HepG2 (cell line): ENCODE data around the gene SS18L1. TPM values are rescaled to one million over a fixed set of nuclear protein-coding genes. Genes with fewer than 3 reads are reported as not detected.

Experiments used
- CREB1 ChIP-seq, 2 experiments: fragments of 450-650 bp in 1 of 2; IDR thresholded peaks; 2 replicates each; pipeline ENCODE4 v1.6.1; 2016 to 2017; ENCODE audit warnings: control low read depth in 1 of 2, mild to moderate bottlenecking in 1 of 2, missing compliant biosample characterization in 1 of 2, missing genetic modification characterization in 1 of 2
- DZIP1 ChIP-seq: sonication (generic); formaldehyde crosslinking; IDR thresholded peaks from 2 replicates; pipeline ENCODE4 v1.5.0; 2020; ENCODE audit warnings: mild to moderate bottlenecking, missing genetic modification reagents
- EEA1 ChIP-seq: sonication (generic); formaldehyde crosslinking; IDR thresholded peaks from 2 replicates; pipeline ENCODE4 v1.5.1; 2020; ENCODE audit warnings: mild to moderate bottlenecking, missing genetic modification reagents, borderline replicate concordance
- PHF5A ChIP-seq: IDR thresholded peaks from one replicate; pipeline ENCODE4 v1.6.1; 2018; ENCODE audit warnings: low read depth, missing genetic modification reagents; ENCODE audit not compliant: unreplicated experiment
- POLR2AphosphoS5 ChIP-seq: IDR thresholded peaks from 2 replicates; pipeline ENCODE4 v1.6.1; 2012; ENCODE audit warnings: low read depth, low read length
- SKIL ChIP-seq: sonication (generic); formaldehyde crosslinking; IDR thresholded peaks from 2 replicates; pipeline ENCODE4 v1.8.0; 2022; ENCODE audit warnings: missing genetic modification reagents, mild to moderate bottlenecking, moderate library complexity, borderline replicate concordance
- SNAPC5 ChIP-seq: sonication (generic); formaldehyde crosslinking; IDR thresholded peaks from 2 replicates; pipeline ENCODE4 v1.8.1; 2023; ENCODE audit warnings: mild to moderate bottlenecking, missing genetic modification reagents, borderline replicate concordance
- TAF15 ChIP-seq: fragments of 200-400 bp; formaldehyde crosslinking; IDR thresholded peaks from one replicate; pipeline ENCODE4 v1.6.1; 2018; ENCODE audit warnings: mild to moderate bottlenecking, low read depth, low read length; ENCODE audit not compliant: poor library complexity, severe bottlenecking
- ZNF777 ChIP-seq: sonication (generic); formaldehyde crosslinking; IDR thresholded peaks from 2 replicates; pipeline ENCODE4 v1.4.0; 2020; ENCODE audit warnings: missing genetic modification reagents
- ZNF883 ChIP-seq: sonication (generic); formaldehyde crosslinking; IDR thresholded peaks from 2 replicates; pipeline ENCODE4 v1.5.1; 2020; ENCODE audit warnings: mild to moderate bottlenecking, missing genetic modification reagents; ENCODE audit errors: not compliant biosample characterization
- ZSCAN22 ChIP-seq: sonication (generic); formaldehyde crosslinking; IDR thresholded peaks from 2 replicates; pipeline ENCODE4 v1.4.0; 2020; ENCODE audit warnings: mild to moderate bottlenecking, missing genetic modification reagents
- polyA plus RNA-seq, 8 experiments: library from polyadenylated mRNA; depleted of rRNA in 3 of 8; stranded (reverse) in 7 of 8; unstranded in 1 of 8; fragments of >200 nt; fragmentation: Illumina TruSeq in 4 of 8; extraction: Trizol in 4 of 8; gene quantifications; 2 replicates each; pipeline versions ENCODE4 v1.2.1 to v1.2.3, GENCODE V29; 2011 to 2016; ENCODE audit warnings: low read depth in 4 of 8, missing spikeins in 1 of 8, mixed read lengths in 1 of 8; ENCODE audit not compliant: insufficient read depth in 1 of 8
- total RNA-seq, 5 experiments: library from RNA; depleted of rRNA; stranded (reverse); fragments of >200 nt; fragmentation: Illumina TruSeq; extraction: Trizol; gene quantifications; 2 replicates each; pipeline ENCODE4 v1.2.3, GENCODE V29; 2016; ENCODE audit warnings: low read depth in 1 of 5

SS18L1 gene
- total and polyA plus RNA-seq, 2 of the 13 experiments (the other 11 are each of a cell fraction or from before 2014, with no cell fraction given) = 17.8 to 27.6 TPM

- peak; percentile 79 for TF ChIP-seq SKIL (CRISPR knock-in tag)
- peak; percentile 93 for TF ChIP-seq PHF5A (CRISPR knock-in tag)
- TF ChIP-seq ZNF883 (CRISPR knock-in tag) = peak; percentile 98
- TF ChIP-seq CREB1 (IDR thresholded peaks at IDR 0.05) = peak; percentile 98
- TF ChIP-seq CREB1 (CRISPR knock-in tag; IDR thresholded peaks at IDR 0.05) = peak; percentile 97
- TF ChIP-seq ZNF777 = peak; percentile 86
- peak; percentile 99 for TF ChIP-seq POLR2AphosphoS5
- TF ChIP-seq TAF15 = peak; percentile 93
- TF ChIP-seq ZSCAN22 (CRISPR knock-in tag) = peak; percentile 74; the same call in 1 of the 2 replicates
- peak; percentile 89 for TF ChIP-seq EEA1 (CRISPR knock-in tag)
- 0 out of 2 replicates have a peak, but pooled peaks have one; percentile 65 for TF ChIP-seq SNAPC5 (CRISPR knock-in tag)
- TF ChIP-seq DZIP1 (CRISPR knock-in tag) = peak; percentile 82; the same call in 1 of the 2 replicates
These were observed 39.2 kb downstream of the SS18L1 start, which contains the start of gene MTG2 (continued) for GRCh38 chr20:62182469-62183425.
